Measurements from ENCODE around the gene GLI2.

GRCh38 chr2:120777170-120777751 is 41.6 kb downstream of the GLI2 start:
- TF ChIP-seq POLR2AphosphoS5 (IDR thresholded peaks at IDR 0.05; ENCODE audit: borderline replicate concordance, low read depth, low read length) (no peak), EZH2 (IDR thresholded peaks at IDR 0.05) (no peak), FOXP2 (optimal IDR thresholded peaks at IDR 0.05; ENCODE audit: control extremely low read depth, extremely low read length, insufficient read depth) (no peak)
